Astrocyte (in vitro differentiated cells and primary cell): ENCODE measurements around the gene FRMD4B.

Source experiments
- CTCF ChIP-seq: IDR thresholded peaks from 2 replicates; pipeline ENCODE4 v1.5.1; 2011; ENCODE audit warnings: low read depth, mild to moderate bottlenecking, inconsistent platforms, low read length, moderate library complexity; ENCODE audit not compliant: insufficient read depth
- EZH2 ChIP-seq: IDR thresholded peaks from 2 replicates; pipeline ENCODE4 v1.6.1; 2012; ENCODE audit warnings: mild to moderate bottlenecking, low read length, inconsistent platforms; ENCODE audit not compliant: insufficient read depth

GRCh38 chr3:69319652-69320051 is 66.2 kb downstream of the FRMD4B start:
- no peak for TF ChIP-seq CTCF
- no peak for TF ChIP-seq EZH2
